B cell (primary cell): ENCODE data around the gene ZNF24. TPM values are rescaled to one million over a fixed set of nuclear protein-coding genes. Genes with fewer than 3 reads are reported as not detected.

Experiments
- ATAC-seq: fragments of 200-7000 bp; cut with Tn5 transposase; one replicate; pipeline ENCODE4 v1.10.0; 2021; ENCODE audit warnings: low read depth, mild to moderate bottlenecking, moderate number of reproducible peaks, moderate library complexity
- CTCF ChIA-PET: fragments of 350-600 bp; sonication (Branson Sonifier 250); formaldehyde crosslinking; loops from one replicate; lab custom pipeline; 2021; ENCODE audit warnings: antibody characterized with exemption, inconsistent platforms; lab: Charles Lee
- POLR2A ChIA-PET: fragments of 350-600 bp; sonication (Branson Sonifier 250); formaldehyde crosslinking; loops from one replicate; lab custom pipeline; 2021; ENCODE audit warnings: antibody characterized with exemption; lab: Charles Lee
- DNase-seq: peaks from one replicate; pipeline ENCODE4 v3.0.0; 2013
- H2AFZ ChIP-seq: 2 replicates; pipeline ENCODE4 v1.6.1; 2012; ENCODE audit warnings: mild to moderate bottlenecking, low read depth, low read length; ENCODE audit not compliant: insufficient read depth, poor library complexity, severe bottlenecking
- H3K27ac ChIP-seq, 2 donors: 1 replicate in 1 of 2; 2 replicates in 1 of 2; pipeline ENCODE4 v1.5.1; 2012 to 2013; ENCODE audit warnings: low read length in 2 of 2, mild to moderate bottlenecking in 2 of 2, moderate library complexity in 1 of 2
- H3K27me3 ChIP-seq, 4 experiments: fragments of 200-600 bp in 1 of 4; sonication (generic) in 1 of 4; replicated peaks in 1 of 4; 1 replicate in 2 of 4; 2 replicates in 2 of 4; pipeline versions ENCODE4 v1.6.1 to v1.7.0; 2013 to 2016; ENCODE audit warnings: low read length in 3 of 4, mild to moderate bottlenecking in 2 of 4, mixed read lengths in 1 of 4, moderate library complexity in 1 of 4; ENCODE audit not compliant: insufficient read depth in 4 of 4, control insufficient read depth in 3 of 4; ENCODE audit errors: control extremely low read depth in 1 of 4
- H3K36me3 ChIP-seq, 2 experiments: replicated peaks in 1 of 2; 1 replicate in 1 of 2; 2 replicates in 1 of 2; pipeline versions ENCODE4 v1.6.1 to v1.7.1; 2013; ENCODE audit warnings: low read length in 1 of 2; ENCODE audit not compliant: insufficient read depth in 2 of 2, control insufficient read depth in 1 of 2; ENCODE audit errors: control extremely low read depth in 1 of 2, extremely low read depth in 1 of 2
- H3K4me1 ChIP-seq, 2 donors: fragments of 200-600 bp in 1 of 2; sonication (generic) in 1 of 2; 1 replicate in 1 of 2; 2 replicates in 1 of 2; pipeline versions ENCODE4 v1.5.1 to v1.6.1; 2013 to 2017; ENCODE audit warnings: low read length in 2 of 2; ENCODE audit not compliant: control insufficient read depth in 2 of 2, insufficient read depth in 2 of 2
- H3K4me2 ChIP-seq: replicated peaks from 2 replicates; pipeline ENCODE3; 2012; ENCODE audit warnings: mild to moderate bottlenecking, low read depth, low read length; ENCODE audit not compliant: poor library complexity, severe bottlenecking
- H3K4me3 ChIP-seq, 5 experiments: fragments of 200-600 bp in 1 of 5; sonication (generic) in 1 of 5; 1 replicate in 3 of 5; 2 replicates in 2 of 5; pipeline versions ENCODE4 v1.5.1 to v1.7.0; 2011 to 2016; ENCODE audit warnings: low read length in 4 of 5, mild to moderate bottlenecking in 4 of 5, low read depth in 2 of 5, control low read depth in 1 of 5, moderate library complexity in 1 of 5; ENCODE audit not compliant: insufficient read depth in 1 of 5; ENCODE audit errors: control extremely low read depth in 1 of 5, extremely low read depth in 1 of 5
- H3K79me2 ChIP-seq: fragments of 200-600 bp; sonication (generic); one replicate; pipeline ENCODE4 v1.6.0; 2016; ENCODE audit warnings: low read length; ENCODE audit not compliant: control insufficient read depth, insufficient read depth
- H3K9ac ChIP-seq: fragments of 200-600 bp; sonication (generic); 2 replicates; pipeline ENCODE4 v1.6.1; 2017; ENCODE audit warnings: mild to moderate bottlenecking, low read length, moderate library complexity
- H3K9me3 ChIP-seq, 3 donors: one replicate each; pipeline versions ENCODE4 v1.6.1 to v1.7.1; 2013; ENCODE audit warnings: low read length in 2 of 3; ENCODE audit not compliant: control insufficient read depth in 2 of 3, insufficient read depth in 1 of 3; ENCODE audit errors: control extremely low read depth in 1 of 3
- H4K20me1 ChIP-seq: 2 replicates; pipeline ENCODE4 v1.6.0; 2012; ENCODE audit warnings: mild to moderate bottlenecking, low read length; ENCODE audit not compliant: insufficient read depth, control insufficient read depth, poor library complexity, severe bottlenecking
- H3K27ac Mint-ChIP-seq: one replicate; pipeline ENCODE4 v1.8.0; 2021; ENCODE audit warnings: mixed read lengths
- H3K27me3 Mint-ChIP-seq: one replicate; pipeline ENCODE4 v1.8.0; 2021; ENCODE audit warnings: mixed read lengths
- H3K4me1 Mint-ChIP-seq: one replicate; pipeline ENCODE4 v1.8.0; 2021; ENCODE audit warnings: mixed read lengths
- H3K4me3 Mint-ChIP-seq: one replicate; pipeline ENCODE4 v1.8.0; 2021; ENCODE audit warnings: mixed read lengths
- H3K9me3 Mint-ChIP-seq: one replicate; pipeline ENCODE4 v1.8.0; 2022; ENCODE audit warnings: mixed read lengths; ENCODE audit not compliant: insufficient read depth
- CTCF ChIP-seq: fragments of 200-600 bp; IDR thresholded peaks from one replicate; pipeline ENCODE4 v1.8.0; 2022; ENCODE audit warnings: antibody characterized with exemption, mild to moderate bottlenecking
- EZH2 ChIP-seq: IDR thresholded peaks from 2 replicates; pipeline ENCODE4 v1.6.1; 2012; ENCODE audit warnings: borderline replicate concordance, low read depth, mild to moderate bottlenecking, moderate library complexity, low read length; ENCODE audit not compliant: insufficient read depth, poor library complexity, severe bottlenecking
- WGBS: methylation state at CpG from one replicate; pipeline ENCODE4 v1.1.5; 2013; ENCODE audit warnings: missing lambda C conversion rate; ENCODE audit not compliant: insufficient coverage; 5-methylcytosine and 5-hydroxymethylcytosine counted together
- intact Hi-C: fragments of 100-400 bp; cut with micrococcal nuclease; formaldehyde crosslinking; loops from one replicate; pipeline ENCODE4 v1.10.0; 2022
- polyA plus RNA-seq: library from polyadenylated mRNA; depleted of rRNA; stranded (reverse); fragments of >200 nt; gene quantifications from 2 replicates; pipeline ENCODE4 v1.2.3, GENCODE V29; 2012
- total RNA-seq, 2 donors: library from RNA; stranded (reverse); fragments of 120-200 nt in 1 of 2; gene quantifications; 1 replicate in 1 of 2; 2 replicates in 1 of 2; pipeline versions ENCODE4 v1.2.3 to v1.2.4, GENCODE V29; 2013 to 2022

ZNF24 gene
- total and polyA plus RNA-seq, 2 donors (not counting 1 experiment from before 2014, with no cell fraction given): 13.8 to 83.7 TPM

GRCh38 chr18:35345460-35345921 is 1.3 kb upstream of the ZNF24 start:
- Mint-ChIP-seq H3K4me1 (peaks cover 52% of the 10 kb centered on the region), H3K27me3 (no peaks in the 10 kb centered on the region), H3K9me3 (no peaks in the 10 kb centered on the region), H3K4me3 (peak overlapping the region; percentile 100), H3K27ac (peak overlapping the region; percentile 99)
- ATAC-seq: no peak
- H3K9me3 ChIP-seq: no peaks in the 10 kb centered on the region
- intact Hi-C loops: loop anchor here (2.0 kb wide), 3 partner anchors 151 to 721 kb away; partner anchors contain the start of genes INO80C and RPRD1A
- peaks cover 24 to 30% of the 10 kb centered on the region in 2 donors for H3K4me1 ChIP-seq
- H3K27me3 ChIP-seq: no peaks in the 10 kb centered on the region
- DNase-seq: peak; percentile 68
- H4K20me1 ChIP-seq: peaks cover 25% of the 10 kb centered on the region
- peak overlapping the region; percentile 68 for H2AFZ ChIP-seq
- peak overlapping the region; percentile 91 for H3K9ac ChIP-seq
- H3K79me2 ChIP-seq: peaks cover 60% of the 10 kb centered on the region
- H3K4me3 ChIP-seq: peak overlapping the region in 2 of 5 experiments; percentile 13 to 22
- peak overlapping the region; percentile 85 for H3K4me2 ChIP-seq
- 4% methylated on average over 5 of the region's 6 CpGs for WGBS
- POLR2A ChIA-PET: interaction anchor here (0.7 to 3.0 kb wide), 4 partner anchors 32 to 306 kb away, joined by 3 to 12 read pairs (median 4); partner anchors contain the start of genes ZNF396 and ZNF397
- TF ChIP-seq EZH2 (no peak), CTCF (no peak)
- CTCF ChIA-PET: interaction anchor here (0.6 to 3.3 kb wide), 13 partner anchors 8 to 319 kb away, joined by 3 to 22 read pairs (median 4); partner anchors contain the start of genes MAPRE2 and ZNF397
- peaks cover 0 to 4% of the 10 kb centered on the region in 2 experiments for H3K36me3 ChIP-seq
- peak overlapping the region; percentile 99 for H3K27ac ChIP-seq
